H1 (cell line): ENCODE measurements around the gene PYGB. TPM values are rescaled to one million over a fixed set of nuclear protein-coding genes. Genes with fewer than 3 reads are reported as not detected.

ENCODE experiments used
- CTCF ChIA-PET: fragments of 300-600 bp; sonication (Branson Sonifier 250); formaldehyde crosslinking; loops from one replicate; lab custom pipeline; 2021; ENCODE audit not compliant: partially characterized antibody; lab: Charles Lee
- POLR2A ChIA-PET: fragments of 300-600 bp; sonication (Branson Sonifier 250); formaldehyde crosslinking; loops from one replicate; lab custom pipeline; 2021; ENCODE audit warnings: inconsistent platforms; ENCODE audit not compliant: partially characterized antibody; lab: Charles Lee
- DNase-seq, 2 experiments: peaks; one replicate each; pipeline versions ENCODE4 v3.0.0 to v3.0.0-alpha.2; 2010 to 2022; ENCODE audit warnings: low spot score in 2 of 2, low read depth in 1 of 2, mixed read lengths in 1 of 2
- FAIRE-seq: peaks from 2 replicates; lab custom pipeline; 2011; peaks lifted over from hg19 to GRCh38; lab: Jason Lieb, UNC
- H2AFZ ChIP-seq: 2 replicates; pipeline ENCODE4 v1.8.1; 2012; ENCODE audit warnings: low read length, inconsistent platforms
- H2AK5ac ChIP-seq: 2 replicates; pipeline ENCODE4 v1.6.1; 2013; ENCODE audit warnings: low read depth, low read length
- H2BK120ac ChIP-seq: replicated peaks from 2 replicates; pipeline ENCODE3; 2013; ENCODE audit warnings: low read depth, low read length, inconsistent platforms
- H2BK12ac ChIP-seq: 2 replicates; pipeline ENCODE4 v1.6.1; 2013; ENCODE audit warnings: low read depth, low read length
- H2BK15ac ChIP-seq: 2 replicates; pipeline ENCODE4 v1.6.1; 2013; ENCODE audit warnings: low read length
- H2BK20ac ChIP-seq: 2 replicates; pipeline ENCODE4 v1.6.1; 2013; ENCODE audit warnings: low read length
- H2BK5ac ChIP-seq: 2 replicates; pipeline ENCODE4 v1.6.1; 2013; ENCODE audit warnings: low read depth, low read length
- H3K14ac ChIP-seq: 2 replicates; pipeline ENCODE4 v1.6.1; 2013; ENCODE audit warnings: inconsistent platforms; ENCODE audit not compliant: insufficient read length
- H3K18ac ChIP-seq: 2 replicates; pipeline ENCODE4 v1.6.1; 2013; ENCODE audit warnings: low read length; ENCODE audit errors: extremely low read depth
- H3K23ac ChIP-seq: 2 replicates; pipeline ENCODE4 v1.6.1; 2013; ENCODE audit warnings: inconsistent platforms; ENCODE audit not compliant: insufficient read length
- H3K23me2 ChIP-seq: 2 replicates; pipeline ENCODE4 v1.6.1; 2013; ENCODE audit warnings: low read depth, low read length
- H3K27ac ChIP-seq: 2 replicates; pipeline ENCODE4 v1.6.1; 2011; ENCODE audit warnings: low read depth, low read length, inconsistent platforms
- H3K27me3 ChIP-seq, 4 experiments: replicated peaks in 1 of 4; 1 replicate in 1 of 4; 2 replicates in 3 of 4; pipeline versions ENCODE4 v1.6.1 to v1.8.1; 2011 to 2013; ENCODE audit warnings: low read length in 3 of 4, mild to moderate bottlenecking in 3 of 4, inconsistent platforms in 2 of 4, mixed read lengths in 2 of 4, moderate library complexity in 1 of 4; ENCODE audit not compliant: control insufficient read depth in 3 of 4, insufficient read depth in 3 of 4; ENCODE audit errors: extremely low read depth in 1 of 4
- H3K36me3 ChIP-seq, 4 experiments: 2 replicates each; pipeline versions ENCODE4 v1.6.1 to v1.8.1; 2011 to 2013; ENCODE audit warnings: mild to moderate bottlenecking in 4 of 4, low read length in 3 of 4, moderate library complexity in 2 of 4, control low read depth in 1 of 4, inconsistent platforms in 1 of 4; ENCODE audit not compliant: insufficient read depth in 4 of 4, control insufficient read depth in 2 of 4
- H3K4ac ChIP-seq: replicated peaks from 2 replicates; pipeline ENCODE3; 2013; ENCODE audit warnings: low read length, low read depth, mixed read lengths, inconsistent platforms; ENCODE audit not compliant: insufficient read length
- H3K4me1 ChIP-seq, 4 experiments: replicated peaks in 1 of 4; 1 replicate in 1 of 4; 2 replicates in 3 of 4; pipeline versions ENCODE4 v1.6.1 to v1.8.1; 2011 to 2013; ENCODE audit warnings: low read length in 3 of 4, inconsistent platforms in 2 of 4, mixed read lengths in 1 of 4; ENCODE audit not compliant: insufficient read depth in 4 of 4, control insufficient read depth in 3 of 4
- H3K4me2 ChIP-seq, 2 experiments: 2 replicates each; pipeline versions ENCODE4 v1.6.1 to v1.8.1; 2011 to 2013; ENCODE audit warnings: low read depth in 2 of 2, low read length in 2 of 2, control low read depth in 1 of 2, inconsistent platforms in 1 of 2, mild to moderate bottlenecking in 1 of 2; ENCODE audit not compliant: insufficient read depth in 1 of 2
- H3K4me3 ChIP-seq, 4 experiments: fragments of 200-600, 300-600 bp in 1 of 4; sonication (generic), shearing (Covaris generic), sonication (Bioruptor Twin) in 1 of 4; 2 replicates each; pipeline versions ENCODE4 v1.5.1 to v1.8.1; 2011 to 2016; ENCODE audit warnings: low read length in 4 of 4, low read depth in 3 of 4, control low read depth in 2 of 4, inconsistent platforms in 2 of 4, mild to moderate bottlenecking in 2 of 4, mixed read lengths in 1 of 4, moderate library complexity in 1 of 4; ENCODE audit not compliant: insufficient read depth in 2 of 4; ENCODE audit errors: extremely low read depth in 1 of 4
- H3K56ac ChIP-seq: replicated peaks from 2 replicates; pipeline ENCODE3; 2013; ENCODE audit warnings: low read depth, mild to moderate bottlenecking, mixed read lengths, low read length, inconsistent platforms; ENCODE audit not compliant: insufficient read length
- H3K79me1 ChIP-seq: 2 replicates; pipeline ENCODE4 v1.6.1; 2013; ENCODE audit warnings: low read depth, low read length, control low read depth
- H3K79me2 ChIP-seq, 2 experiments: 2 replicates each; pipeline versions ENCODE4 v1.6.1 to v1.8.1; 2012 to 2013; ENCODE audit warnings: low read length in 2 of 2, mild to moderate bottlenecking in 2 of 2, inconsistent platforms in 1 of 2; ENCODE audit not compliant: insufficient read depth in 2 of 2, control insufficient read depth in 1 of 2
- H3K9ac ChIP-seq, 4 experiments: replicated peaks in 1 of 4; 1 replicate in 1 of 4; 2 replicates in 3 of 4; pipeline versions ENCODE4 v1.6.1 to v1.8.1; 2011 to 2013; ENCODE audit warnings: low read depth in 3 of 4, low read length in 3 of 4, control low read depth in 2 of 4, mild to moderate bottlenecking in 2 of 4, moderate library complexity in 2 of 4, inconsistent platforms in 1 of 4; ENCODE audit errors: extremely low read depth in 1 of 4
- H3K9me3 ChIP-seq, 2 experiments: 2 replicates each; pipeline versions ENCODE4 v1.6.1 to v1.8.1; 2012 to 2013; ENCODE audit warnings: mild to moderate bottlenecking in 2 of 2, moderate library complexity in 2 of 2, control low read depth in 1 of 2, inconsistent platforms in 1 of 2, low read depth in 1 of 2, low read length in 1 of 2, mixed read lengths in 1 of 2; ENCODE audit not compliant: insufficient read depth in 2 of 2
- H4K20me1 ChIP-seq, 2 experiments: replicated peaks in 1 of 2; 2 replicates each; pipeline versions ENCODE3 to v1.8.1; 2011 to 2013; ENCODE audit warnings: inconsistent platforms in 2 of 2, low read length in 2 of 2, mild to moderate bottlenecking in 1 of 2; ENCODE audit not compliant: insufficient read depth in 2 of 2, control insufficient read depth in 1 of 2
- H4K5ac ChIP-seq: 2 replicates; pipeline ENCODE4 v1.6.1; 2013; ENCODE audit warnings: low read length, low read depth, mixed read lengths, inconsistent platforms; ENCODE audit not compliant: insufficient read length
- H4K8ac ChIP-seq: 2 replicates; pipeline ENCODE4 v1.8.0; 2013; ENCODE audit warnings: mild to moderate bottlenecking, moderate library complexity, low read length, inconsistent platforms; ENCODE audit not compliant: insufficient read depth; ENCODE audit errors: extremely low read depth
- H4K91ac ChIP-seq: replicated peaks from 2 replicates; pipeline ENCODE3; 2013; ENCODE audit warnings: low read length, mixed read lengths, inconsistent platforms; ENCODE audit not compliant: insufficient read length
- EGR1 ChIP-seq: IDR thresholded peaks from 2 replicates; pipeline ENCODE4 v1.6.1; 2011; ENCODE audit warnings: low read depth, low read length, borderline replicate concordance
- RBBP5 ChIP-seq: IDR thresholded peaks from 2 replicates; pipeline ENCODE4 v1.7.1; 2012; ENCODE audit warnings: low read depth, mild to moderate bottlenecking, inconsistent platforms, low read length, moderate library complexity, borderline replicate concordance
- SIN3A ChIP-seq, 2 experiments: IDR thresholded peaks in 1 of 2; conservative IDR thresholded peaks in 1 of 2; 2 replicates each; pipeline ENCODE4 v1.6.1; 2011 to 2012; ENCODE audit warnings: low read length in 2 of 2, improper control_type of control experiment in 1 of 2, low read depth in 1 of 2, mild to moderate bottlenecking in 1 of 2
- WGBS, 2 experiments: shearing (Covaris generic) in 1 of 2; methylation state at CpG; one replicate each; pipeline versions ENCODE4 v1.1.6 to v1.1.7; 2013 to 2015; ENCODE audit warnings: low lambda C conversion rate in 2 of 2, mixed read lengths in 2 of 2, inconsistent platforms in 1 of 2, low coverage in 1 of 2, missing lambda C conversion rate in 1 of 2; ENCODE audit not compliant: insufficient replicate concordance in 2 of 2, insufficient coverage in 1 of 2, insufficient read length in 1 of 2; ENCODE audit errors: extremely low coverage in 1 of 2, missing lambda C conversion rate in 1 of 2; 5-methylcytosine and 5-hydroxymethylcytosine counted together
- polyA plus RNA-seq, 7 experiments: library from polyadenylated mRNA; depleted of rRNA in 3 of 7; stranded (reverse) in 5 of 7; unstranded in 2 of 7; fragments of >200 nt in 5 of 7; fragments of 200-250 nt in 2 of 7; gene quantifications; 1 replicate in 5 of 7; 2 replicates in 1 of 7; 4 replicates in 1 of 7; pipeline versions ENCODE4 v1.2.1 to v1.2.3, GENCODE V29; 2011 to 2013; ENCODE audit warnings: missing spikeins in 2 of 7, mixed read lengths in 2 of 7
- total RNA-seq: library from RNA; stranded (reverse); fragmentation: NEBNext Ultra II Directional; extraction: Animal tissue kit (Norgen Biotek cat#: 25700); gene quantifications from 2 replicates; pipeline ENCODE4 v1.2.1, GENCODE V29; 2021

Gene PYGB
- total and polyA plus RNA-seq, 2 of the 8 experiments (the other 6 are each of a cell fraction or from before 2014, with no cell fraction given) = 26.6 to 56.0 TPM

- no peak overlapping the region for H3K14ac ChIP-seq
- H2BK20ac ChIP-seq = no peak overlapping the region
- no peak overlapping the region for H2BK5ac ChIP-seq
- H2AFZ ChIP-seq = no peak overlapping the region
- no peak overlapping the region for H3K23ac ChIP-seq
- H3K4ac ChIP-seq = no peak overlapping the region
- ChIA-PET CTCF (interaction anchor here (0.8 to 3.0 kb wide), 5 partner anchors 17 to 79 kb away, joined by 3 to 17 read pairs (median 6); no protein-coding TSS in a partner anchor), POLR2A (interaction anchor here (0.9 kb wide), 2 partner anchors 79 to 87 kb away, joined by 3 read pairs; partner anchors contain the start of gene GINS1)
- peaks cover 3 to 6% (median 4%) of the 10 kb centered on the region in 4 experiments for H3K4me1 ChIP-seq
- H3K18ac ChIP-seq = no peak overlapping the region
- H3K27ac ChIP-seq = no peak overlapping the region
- H3K79me2 ChIP-seq = peaks cover 0 to 9% of the 10 kb centered on the region in 2 experiments; a peak in 1 of 4 replicates
- no peak for DNase-seq
- TF ChIP-seq EGR1 = no peak
- TF ChIP-seq SIN3A (conservative IDR thresholded peaks at IDR 0.05 in 1 of 2, IDR thresholded peaks at IDR 0.05 in 1 of 2; ENCODE audit: low read depth in 1 of 2, low read length in 2 of 2) = no peak
- no peak for TF ChIP-seq RBBP5
- H3K36me3 ChIP-seq = peaks cover 0 to 6% (median 3%) of the 10 kb centered on the region in 4 experiments; a peak in 3 of 8 replicates
- no peaks in the 10 kb centered on the region for H3K23me2 ChIP-seq
- no peak overlapping the region for H2BK12ac ChIP-seq
- H4K91ac ChIP-seq = no peak overlapping the region
- H3K56ac ChIP-seq = no peak overlapping the region
- no peaks in the 10 kb centered on the region for H3K9me3 ChIP-seq
- no peak overlapping the region for H4K5ac ChIP-seq
- no peak overlapping the region for H2BK120ac ChIP-seq
- no peak overlapping the region for H4K8ac ChIP-seq
- peaks cover 0 to 19% of the 10 kb centered on the region in 2 experiments for H4K20me1 ChIP-seq
- no peak overlapping the region for H2AK5ac ChIP-seq
- no peak overlapping the region for H3K4me3 ChIP-seq
- FAIRE-seq = no peak
- WGBS, 2 experiments = 83% methylated on average over 13 of the region's 13 CpGs; no CpG with 5 or more reads in 1 of the 2 experiments
- no peak overlapping the region for H3K9ac ChIP-seq
- peaks cover 14% of the 10 kb centered on the region for H3K79me1 ChIP-seq
- no peaks in the 10 kb centered on the region for H3K27me3 ChIP-seq
- no peak overlapping the region for H3K4me2 ChIP-seq
- H2BK15ac ChIP-seq = no peak overlapping the region
Measured at GRCh38 chr20:25320035-25320800, 72.3 kb downstream of the PYGB start.
